PC-3 (cell line): ENCODE results near the gene SMYD3.

ENCODE experiments used
- EZH2 ChIP-seq: fragments of 300-600 bp; sonication (generic); IDR thresholded peaks from one replicate; pipeline ENCODE4 v1.6.1; 2017; ENCODE audit warnings: antibody characterized with exemption, mild to moderate bottlenecking, low read length; ENCODE audit not compliant: unreplicated experiment
- EZH2phosphoT487 ChIP-seq: fragments of 300-600 bp; sonication (generic); IDR thresholded peaks from 2 replicates; pipeline ENCODE4 v1.6.1; 2018; ENCODE audit warnings: mild to moderate bottlenecking, antibody characterized with exemption, low read length, borderline replicate concordance
- TF ChIP-seq, protein P1 (sequence below): fragments of 300-600 bp; sonication (generic); conservative IDR thresholded peaks from 2 replicates; pipeline ENCODE4 v1.5.1; 2017; ENCODE audit warnings: antibody characterized with exemption, low read depth, mild to moderate bottlenecking, low read length

DNA sequence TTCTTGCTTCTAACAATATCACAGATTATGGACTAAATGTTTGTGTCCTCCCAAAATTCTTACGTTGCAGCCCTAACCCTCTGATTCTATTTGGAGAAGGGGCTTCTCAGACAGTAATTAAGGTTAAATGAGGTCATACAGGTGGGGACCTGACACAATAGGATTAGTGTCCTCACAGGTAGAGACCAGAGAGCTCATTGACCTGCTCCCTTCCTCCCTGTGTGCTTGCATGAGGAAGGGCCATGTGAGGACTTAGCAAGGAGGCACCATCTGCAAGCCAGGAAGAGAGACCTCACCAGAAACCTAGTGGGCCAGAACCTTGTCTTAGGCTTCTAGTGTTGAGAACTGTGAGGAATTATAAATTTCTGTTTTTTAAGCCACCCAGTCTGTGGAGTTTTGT lies 322.6 kb downstream of the SMYD3 start:
- TF ChIP-seq EZH2: no peak
- TF ChIP-seq, protein P1, sequence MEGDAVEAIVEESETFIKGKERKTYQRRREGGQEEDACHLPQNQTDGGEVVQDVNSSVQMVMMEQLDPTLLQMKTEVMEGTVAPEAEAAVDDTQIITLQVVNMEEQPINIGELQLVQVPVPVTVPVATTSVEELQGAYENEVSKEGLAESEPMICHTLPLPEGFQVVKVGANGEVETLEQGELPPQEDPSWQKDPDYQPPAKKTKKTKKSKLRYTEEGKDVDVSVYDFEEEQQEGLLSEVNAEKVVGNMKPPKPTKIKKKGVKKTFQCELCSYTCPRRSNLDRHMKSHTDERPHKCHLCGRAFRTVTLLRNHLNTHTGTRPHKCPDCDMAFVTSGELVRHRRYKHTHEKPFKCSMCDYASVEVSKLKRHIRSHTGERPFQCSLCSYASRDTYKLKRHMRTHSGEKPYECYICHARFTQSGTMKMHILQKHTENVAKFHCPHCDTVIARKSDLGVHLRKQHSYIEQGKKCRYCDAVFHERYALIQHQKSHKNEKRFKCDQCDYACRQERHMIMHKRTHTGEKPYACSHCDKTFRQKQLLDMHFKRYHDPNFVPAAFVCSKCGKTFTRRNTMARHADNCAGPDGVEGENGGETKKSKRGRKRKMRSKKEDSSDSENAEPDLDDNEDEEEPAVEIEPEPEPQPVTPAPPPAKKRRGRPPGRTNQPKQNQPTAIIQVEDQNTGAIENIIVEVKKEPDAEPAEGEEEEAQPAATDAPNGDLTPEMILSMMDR: no peak
- TF ChIP-seq EZH2phosphoT487: no peak
